Common myeloid progenitor, CD34-positive (primary cell): ENCODE measurements around the gene PAEP.

Experiments used
- CTCF ChIA-PET: fragments of 350-600 bp; sonication (Branson Sonifier 250); formaldehyde crosslinking; loops from one replicate; lab custom pipeline; 2021; ENCODE audit warnings: antibody characterized with exemption; lab: Charles Lee
- POLR2A ChIA-PET: fragments of 350-600 bp; sonication (Branson Sonifier 250); formaldehyde crosslinking; loops from one replicate; lab custom pipeline; 2021; ENCODE audit warnings: antibody characterized with exemption; lab: Charles Lee
- DNase-seq, 3 donors: peaks; one replicate each; pipeline versions ENCODE4 v3.0.0 to v3.0.0-alpha.2; 2013
- H3K27ac ChIP-seq, 2 experiments: 1 replicate in 1 of 2; 2 replicates in 1 of 2; pipeline ENCODE4 v1.7.0; 2013; ENCODE audit warnings: inconsistent platforms in 2 of 2, low read length in 2 of 2, mild to moderate bottlenecking in 2 of 2, low read depth in 1 of 2, moderate library complexity in 1 of 2; ENCODE audit not compliant: severe bottlenecking in 2 of 2, insufficient read depth in 1 of 2, poor library complexity in 1 of 2
- H3K27me3 ChIP-seq, 5 experiments: replicated peaks in 2 of 5; 1 replicate in 3 of 5; 2 replicates in 2 of 5; pipeline versions ENCODE4 v1.6.1 to v1.7.0; 2013; ENCODE audit warnings: low read length in 4 of 5, mild to moderate bottlenecking in 2 of 5, moderate library complexity in 2 of 5, inconsistent platforms in 1 of 5; ENCODE audit not compliant: insufficient read depth in 5 of 5, control insufficient read depth in 4 of 5
- H3K36me3 ChIP-seq, 4 experiments: 1 replicate in 2 of 4; 2 replicates in 2 of 4; pipeline versions ENCODE4 v1.6.1 to v1.7.0; 2013; ENCODE audit warnings: low read length in 3 of 4, control low read depth in 1 of 4, mild to moderate bottlenecking in 1 of 4; ENCODE audit not compliant: control insufficient read depth in 4 of 4, insufficient read depth in 4 of 4
- H3K4me1 ChIP-seq, 4 experiments: 1 replicate in 3 of 4; 2 replicates in 1 of 4; pipeline versions ENCODE4 v1.6.1 to v1.7.1; 2013; ENCODE audit warnings: low read length in 3 of 4, mild to moderate bottlenecking in 3 of 4, control low read depth in 1 of 4, inconsistent platforms in 1 of 4, moderate library complexity in 1 of 4; ENCODE audit not compliant: control insufficient read depth in 4 of 4, insufficient read depth in 4 of 4; ENCODE audit errors: control extremely low read depth in 1 of 4
- H3K4me3 ChIP-seq, 7 experiments: 1 replicate in 4 of 7; 2 replicates in 3 of 7; pipeline versions ENCODE4 v1.5.1 to v1.7.0; 2013; ENCODE audit warnings: mild to moderate bottlenecking in 7 of 7, low read length in 6 of 7, moderate library complexity in 6 of 7, inconsistent platforms in 2 of 7, low read depth in 2 of 7, control low read depth in 1 of 7; ENCODE audit not compliant: insufficient read depth in 4 of 7, control insufficient read depth in 1 of 7; ENCODE audit errors: extremely low read depth in 1 of 7
- H3K9me3 ChIP-seq, 5 experiments: 1 replicate in 4 of 5; 2 replicates in 1 of 5; pipeline versions ENCODE4 v1.6.1 to v1.7.1; 2013; ENCODE audit warnings: low read length in 4 of 5, mild to moderate bottlenecking in 2 of 5, inconsistent platforms in 1 of 5, low read depth in 1 of 5, moderate library complexity in 1 of 5; ENCODE audit not compliant: control insufficient read depth in 4 of 5, insufficient read depth in 2 of 5; ENCODE audit errors: control extremely low read depth in 1 of 5
- WGBS: methylation state at CpG from one replicate; pipeline ENCODE4 v1.1.5; 2013; ENCODE audit not compliant: insufficient coverage; 5-methylcytosine and 5-hydroxymethylcytosine counted together

PAEP gene

GRCh38 chr9:135522137-135522877, 39.2 kb upstream of the PAEP start:
- ChIA-PET POLR2A (no interaction called here), CTCF (no interaction called here)
- Histone ChIP-seq H3K27me3 (peaks cover 2 to 24% (median 3%) of the 10 kb centered on the region in 5 experiments), H3K4me1 (no peaks in the 10 kb centered on the region), H3K4me3 (no peak overlapping the region), H3K9me3 (no peaks in the 10 kb centered on the region), H3K36me3 (no peaks in the 10 kb centered on the region), H3K27ac (no peak overlapping the region)
- DNase-seq, result no peak
- WGBS, result 79% methylated on average over 10 of the region's 16 CpGs

DNA sequence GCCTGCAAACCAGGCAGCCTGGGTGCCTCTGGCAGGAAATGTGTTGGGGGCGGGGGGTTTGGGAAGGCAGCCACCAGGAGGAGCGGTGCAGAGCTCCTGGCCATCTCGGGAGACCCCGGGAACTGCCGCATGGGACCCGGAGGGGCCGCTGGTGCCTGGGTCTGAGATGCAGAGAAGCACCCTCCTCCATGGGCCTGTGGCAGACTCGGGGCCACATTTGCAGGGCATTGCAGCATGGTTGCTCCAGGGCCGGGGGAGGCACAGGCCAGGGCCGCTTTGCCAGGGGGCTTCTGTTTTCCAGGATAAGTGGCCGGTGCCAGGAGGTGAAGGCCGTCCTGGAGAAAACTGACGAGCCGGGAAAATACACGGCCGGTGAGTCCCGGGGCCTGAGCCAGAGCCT, 38.6 kb upstream of the PAEP start:
- Histone ChIP-seq H3K4me1 (no peaks in the 10 kb centered on the region), H3K9me3 (no peaks in the 10 kb centered on the region), H3K27ac (no peak overlapping the region), H3K4me3 (no peak overlapping the region), H3K27me3 (peaks cover 2 to 18% (median 3%) of the 10 kb centered on the region in 5 experiments), H3K36me3 (no peaks in the 10 kb centered on the region)
- ChIA-PET CTCF (no interaction called here), POLR2A (no interaction called here)
- no peak for DNase-seq
- WGBS, result 81% methylated on average over 16 of the region's 17 CpGs

DNA sequence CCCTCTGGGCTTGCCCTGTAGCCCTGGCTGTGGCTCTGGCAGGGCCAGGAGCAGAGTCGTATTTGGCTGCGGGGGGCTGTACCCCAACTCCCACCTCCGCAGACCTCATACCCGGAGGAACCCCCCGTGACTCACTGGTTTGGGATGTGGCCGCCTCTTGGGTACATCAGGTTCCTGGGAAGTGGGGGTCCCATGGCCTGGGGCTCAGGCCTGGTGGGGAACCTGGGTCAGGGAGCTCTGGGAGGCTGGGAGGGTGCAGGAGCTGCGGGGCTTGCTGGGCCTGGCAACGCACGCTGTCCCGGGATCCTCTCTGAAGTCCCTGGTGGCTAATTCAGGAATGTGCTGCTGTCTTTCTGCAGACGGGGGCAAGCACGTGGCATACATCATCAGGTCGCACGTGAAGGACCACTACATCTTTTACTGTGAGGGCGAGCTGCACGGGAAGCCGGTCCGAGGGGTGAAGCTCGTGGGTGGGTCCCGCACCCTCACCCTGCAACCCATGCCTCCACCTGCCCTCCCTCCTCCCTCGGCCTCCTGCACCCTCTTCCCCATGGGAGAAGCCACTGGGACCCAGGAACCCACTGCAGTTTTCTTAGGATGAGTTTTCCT, 37.9 kb upstream of the PAEP start:
- DNase-seq, result no peak
- H3K36me3 ChIP-seq, result no peaks in the 10 kb centered on the region
- H3K4me1 ChIP-seq, result no peaks in the 10 kb centered on the region
- 94% methylated on average over 18 of the region's 21 CpGs for WGBS
- H3K27ac ChIP-seq, result no peak overlapping the region
- CTCF ChIA-PET, result no interaction called here
- H3K27me3 ChIP-seq, result peaks cover 2 to 11% (median 3%) of the 10 kb centered on the region in 5 experiments
- no peaks in the 10 kb centered on the region for H3K9me3 ChIP-seq
- no peak overlapping the region for H3K4me3 ChIP-seq
- POLR2A ChIA-PET, result no interaction called here

DNA sequence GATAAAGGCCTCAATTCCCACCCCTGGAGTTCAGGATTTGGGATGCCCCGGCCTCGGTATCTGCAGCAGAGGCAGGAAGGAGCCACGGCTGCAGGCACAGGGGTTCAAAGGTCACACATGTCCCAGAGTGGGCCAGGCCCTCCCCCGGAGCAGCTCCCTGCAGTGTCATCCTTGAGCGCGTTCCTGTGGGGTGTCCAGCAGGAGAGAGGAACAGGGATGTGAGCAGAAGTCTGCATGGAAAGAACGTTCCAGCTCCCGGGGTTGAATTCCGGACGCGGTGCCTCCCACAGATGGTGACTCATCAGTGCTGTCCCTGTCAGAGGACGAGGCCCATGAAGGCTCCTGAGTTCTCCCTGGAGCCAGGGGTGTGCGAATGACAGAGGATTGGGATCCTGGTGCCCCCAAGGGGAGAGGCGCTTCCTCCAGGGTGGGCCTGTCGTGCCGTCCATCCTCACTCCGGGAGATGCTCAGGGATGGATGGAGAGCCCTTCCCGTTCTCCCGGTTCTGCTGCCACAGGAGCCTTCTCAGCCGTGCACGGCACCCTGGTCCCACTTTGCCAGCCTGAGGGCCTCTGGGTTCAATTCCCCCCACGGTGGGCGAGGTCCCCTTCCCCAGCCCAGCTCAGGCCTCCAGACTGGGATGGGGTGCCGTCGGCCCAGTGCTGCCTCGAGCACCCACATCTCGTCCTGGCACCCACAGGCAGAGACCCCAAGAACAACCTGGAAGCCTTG, 37.3 kb upstream of the PAEP start:
- no peak for DNase-seq
- no peak overlapping the region for H3K27ac ChIP-seq
- H3K9me3 ChIP-seq, result peaks cover 0 to 1% (median 0%) of the 10 kb centered on the region in 5 experiments
- ChIA-PET POLR2A (no interaction called here), CTCF (no interaction called here)
- H3K4me3 ChIP-seq, result no peak overlapping the region
- no peaks in the 10 kb centered on the region for H3K4me1 ChIP-seq
- WGBS, result 89% methylated on average over 23 of the region's 27 CpGs
- H3K27me3 ChIP-seq, result peaks cover under 1 to 9% (median 3%) of the 10 kb centered on the region in 5 experiments
- H3K36me3 ChIP-seq, result no peaks in the 10 kb centered on the region

GRCh38 chr9:135525241-135526088, 36.1 kb upstream of the PAEP start:
- peaks cover 0 to 3% (median 0%) of the 10 kb centered on the region in 5 experiments for H3K27me3 ChIP-seq
- no peak overlapping the region for H3K4me3 ChIP-seq
- CTCF ChIA-PET, result no interaction called here
- no peak overlapping the region for H3K27ac ChIP-seq
- no peaks in the 10 kb centered on the region for H3K36me3 ChIP-seq
- POLR2A ChIA-PET, result no interaction called here
- H3K4me1 ChIP-seq, result no peaks in the 10 kb centered on the region
- WGBS, result 83% methylated on average over 21 of the region's 31 CpGs
- DNase-seq, result no peak
- peaks cover 0 to 10% (median 0%) of the 10 kb centered on the region in 5 experiments for H3K9me3 ChIP-seq

DNA sequence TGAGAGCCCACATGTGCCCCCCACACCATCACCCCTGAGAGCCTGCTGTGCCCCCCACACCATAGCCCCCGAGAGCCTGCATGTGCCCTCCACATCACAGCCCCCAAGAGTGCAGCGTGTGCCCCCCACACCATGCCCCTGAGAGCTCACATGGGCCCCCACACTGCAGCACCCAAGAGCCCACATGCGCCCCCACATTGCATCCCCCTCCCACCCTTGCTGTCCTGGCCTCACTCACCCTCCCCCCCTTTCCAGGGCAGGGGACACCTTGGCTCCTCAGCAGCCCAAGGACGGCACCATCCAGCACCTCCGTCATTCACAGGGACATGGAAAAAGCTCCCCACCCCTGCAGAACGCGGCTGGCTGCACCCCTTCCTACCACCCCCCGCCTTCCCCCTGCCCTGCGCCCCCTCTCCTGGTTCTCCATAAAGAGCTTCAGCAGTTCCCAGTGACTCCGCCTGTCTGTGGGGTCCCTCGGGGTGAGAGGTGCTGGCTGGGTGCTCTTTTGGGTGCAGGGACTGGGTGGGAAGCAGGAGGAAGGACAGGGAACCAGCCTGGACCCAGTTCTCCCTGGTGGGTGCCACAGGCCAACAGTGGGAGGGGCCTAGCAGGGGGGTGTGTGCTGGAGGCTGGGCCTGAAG, 35.3 kb upstream of the PAEP start:
- WGBS, result 68% methylated on average over 2 of the region's 11 CpGs
- Histone ChIP-seq H3K27ac (no peak overlapping the region), H3K4me1 (no peaks in the 10 kb centered on the region), H3K4me3 (no peak overlapping the region), H3K27me3 (peaks cover 0 to 2% (median 0%) of the 10 kb centered on the region in 5 experiments), H3K9me3 (peaks cover 0 to 12% (median 0%) of the 10 kb centered on the region in 5 experiments), H3K36me3 (no peaks in the 10 kb centered on the region)
- ChIA-PET POLR2A (interaction anchor here (0.6 kb wide), 1 partner anchor 70 kb away, joined by 3 read pairs; no protein-coding TSS in a partner anchor), CTCF (no interaction called here)
- no peak for DNase-seq
